Activated T-helper 17 cell treated with anti-CD3 and anti-CD28 coated beads, Interleukin-2, amount 50 U/mL, for 72 hours (primary cell): Measurements from ENCODE around the gene FHL2. TPM values are rescaled to one million over a fixed set of nuclear protein-coding genes. Genes with fewer than 3 reads are reported as not detected.

Source experiments
- ATAC-seq: fragments of 150-1000 bp; cut with Tn5 transposase; replicated peaks from 2 replicates; pipeline ENCODE4 v1.10.0; 2021; ENCODE audit warnings: mild to moderate bottlenecking, moderate library complexity
- H3K27ac Mint-ChIP-seq: one replicate; pipeline ENCODE4 v1.8.0; 2022; ENCODE audit warnings: mixed read lengths
- H3K27me3 Mint-ChIP-seq: one replicate; pipeline ENCODE4 v1.8.0; 2022; ENCODE audit warnings: mixed read lengths
- H3K36me3 Mint-ChIP-seq: one replicate; pipeline ENCODE4 v1.8.0; 2022; ENCODE audit warnings: low read depth, mild to moderate bottlenecking, mixed read lengths
- H3K4me1 Mint-ChIP-seq: one replicate; pipeline ENCODE4 v1.8.0; 2022; ENCODE audit warnings: mixed read lengths
- H3K4me3 Mint-ChIP-seq: one replicate; pipeline ENCODE4 v1.8.0; 2022; ENCODE audit warnings: mild to moderate bottlenecking, mixed read lengths
- H3K9me3 Mint-ChIP-seq: one replicate; pipeline ENCODE4 v1.8.0; 2022; ENCODE audit warnings: mixed read lengths
- total RNA-seq, 2 donors: library from RNA; stranded (reverse); gene quantifications; one replicate each; pipeline ENCODE4 v1.2.3, GENCODE V29; 2022

FHL2 gene
- total RNA-seq, 2 donors from 2014 or later: 2.2 to 2.3 TPM

- peaks cover 41% of the 10 kb centered on the region for H3K4me1 Mint-ChIP-seq
- no peak overlapping the region for H3K27ac Mint-ChIP-seq
- ATAC-seq: no peak
- H3K36me3 Mint-ChIP-seq: peaks cover 25% of the 10 kb centered on the region
- no peaks in the 10 kb centered on the region for H3K27me3 Mint-ChIP-seq
- H3K9me3 Mint-ChIP-seq: no peaks in the 10 kb centered on the region
- H3K4me3 Mint-ChIP-seq: no peak overlapping the region
These were observed 75.7 kb downstream of the FHL2 start for GRCh38 chr2:105323111-105323510.

- H3K36me3 Mint-ChIP-seq: peaks cover 25% of the 10 kb centered on the region
- no peak overlapping the region for H3K27ac Mint-ChIP-seq
- H3K27me3 Mint-ChIP-seq: no peaks in the 10 kb centered on the region
- H3K9me3 Mint-ChIP-seq: no peaks in the 10 kb centered on the region
- H3K4me1 Mint-ChIP-seq: peaks cover 37% of the 10 kb centered on the region
- ATAC-seq: peak; percentile 54
- no peak overlapping the region for H3K4me3 Mint-ChIP-seq
These were observed 76.8 kb downstream of the FHL2 start for GRCh38 chr2:105321875-105322646.

- Mint-ChIP-seq H3K4me3 (no peak overlapping the region), H3K9me3 (no peaks in the 10 kb centered on the region), H3K27ac (no peak overlapping the region), H3K4me1 (peaks cover 34% of the 10 kb centered on the region), H3K27me3 (no peaks in the 10 kb centered on the region), H3K36me3 (peaks cover 18% of the 10 kb centered on the region)
- ATAC-seq: no peak
These were observed 78.1 kb downstream of the FHL2 start for GRCh38 chr2:105320651-105321215.

- Mint-ChIP-seq H3K9me3 (no peaks in the 10 kb centered on the region), H3K27ac (no peak overlapping the region), H3K4me3 (no peak overlapping the region), H3K27me3 (no peaks in the 10 kb centered on the region), H3K36me3 (peaks cover 4% of the 10 kb centered on the region), H3K4me1 (peaks cover 25% of the 10 kb centered on the region)
- ATAC-seq: no peak
These were observed 80.9 kb downstream of the FHL2 start for GRCh38 chr2:105317937-105318336.

- H3K36me3 Mint-ChIP-seq: peaks cover 4% of the 10 kb centered on the region
- no peak overlapping the region for H3K27ac Mint-ChIP-seq
- peaks cover 19% of the 10 kb centered on the region for H3K4me1 Mint-ChIP-seq
- peak; percentile 59 for ATAC-seq
- H3K27me3 Mint-ChIP-seq: no peaks in the 10 kb centered on the region
- H3K9me3 Mint-ChIP-seq: no peaks in the 10 kb centered on the region
- no peak overlapping the region for H3K4me3 Mint-ChIP-seq
These were observed 83.5 kb downstream of the FHL2 start for GRCh38 chr2:105315314-105315713.

GRCh38 chr2:105313877-105314276, 85.0 kb downstream of the FHL2 start:
- Mint-ChIP-seq H3K4me1 (peaks cover 13% of the 10 kb centered on the region), H3K27me3 (no peaks in the 10 kb centered on the region), H3K9me3 (no peaks in the 10 kb centered on the region), H3K36me3 (peaks cover 5% of the 10 kb centered on the region), H3K27ac (no peak overlapping the region), H3K4me3 (no peak overlapping the region)
- no peak for ATAC-seq

Other genes with a start within 250 kb of the FHL2 start
- not detected for gene GPR45, start 157.3 kb downstream of the FHL2 start, total RNA-seq
- gene TGFBRAP1, start 69.3 kb downstream of the FHL2 start, total RNA-seq: 10 to 100 TPM; 16.5 to 28.0 TPM
- gene C2orf49, start 61.5 kb downstream of the FHL2 start, total RNA-seq: 10 to 100 TPM; 17.7 to 23.8 TPM